ENCODE results near the gene KPNA2.
"Not testable (repeated sequence)": the region's sequence is repeated elsewhere in the genome, so short reads cannot be mapped to it uniquely, and the experiment has no call there.

The KPNA2 gene

GRCh38 chr17:68053231-68054013 is 17.9 kb downstream of the KPNA2 start:
- no peak overlapping the region for H3K4me3 ChIP-seq (ENCODE audit: low read depth, low read length)
- peak; percentile 74 for DNase-seq (ENCODE audit: low read depth)

GRCh38 chr17:68054296-68054900 is 18.9 kb downstream of the KPNA2 start:
- H3K4me3 ChIP-seq (ENCODE audit: low read depth, low read length) = no peak overlapping the region
- peak; percentile 28 for DNase-seq (ENCODE audit: low read depth)

GRCh38 chr17:68057531-68057952 is 22.0 kb downstream of the KPNA2 start:
- no peak overlapping the region for H3K4me3 ChIP-seq (ENCODE audit: low read depth, low read length)
- DNase-seq (ENCODE audit: low read depth) = no peak

- no peak overlapping the region for H3K4me3 ChIP-seq (ENCODE audit: low read depth, low read length)
- no peak for DNase-seq (ENCODE audit: low read depth)
Measured at GRCh38 chr17:68060336-68060735, 24.8 kb downstream of the KPNA2 start.

GRCh38 chr17:68061512-68062313 is 26.2 kb downstream of the KPNA2 start:
- no peak overlapping the region for H3K4me3 ChIP-seq (ENCODE audit: low read depth, low read length)
- DNase-seq (ENCODE audit: low read depth) = no peak

GRCh38 chr17:68065366-68065765 is 29.8 kb downstream of the KPNA2 start:
- not testable (repeated sequence) for DNase-seq (ENCODE audit: low read depth); H3K4me3 ChIP-seq (ENCODE audit: low read depth, low read length)

- DNase-seq (ENCODE audit: low read depth); H3K4me3 ChIP-seq (ENCODE audit: low read depth, low read length): not testable (repeated sequence)
Measured at GRCh38 chr17:68068512-68068911, 33.0 kb downstream of the KPNA2 start.

- DNase-seq (ENCODE audit: low read depth) = not testable (repeated sequence)
Measured at GRCh38 chr17:68070582-68071444, 35.3 kb downstream of the KPNA2 start.

GRCh38 chr17:68074279-68074678 is 38.7 kb downstream of the KPNA2 start:
- DNase-seq (ENCODE audit: low read depth) = no peak
- H3K4me3 ChIP-seq (ENCODE audit: low read depth, low read length) = no peak overlapping the region

More at GRCh38 chr17:68070582-68071444, 35.3 kb downstream of the KPNA2 start:
- not testable (repeated sequence) for H3K4me3 ChIP-seq (ENCODE audit: low read depth, low read length)

- not testable (repeated sequence) for DNase-seq (ENCODE audit: low read depth); H3K4me3 ChIP-seq (ENCODE audit: low read depth, low read length)
Measured at GRCh38 chr17:68075953-68076607, 40.5 kb downstream of the KPNA2 start.

- DNase-seq (ENCODE audit: low read depth) = not testable (repeated sequence)
Measured at GRCh38 chr17:68077498-68077897, 42.0 kb downstream of the KPNA2 start.

GRCh38 chr17:68080411-68081150 is 45.0 kb downstream of the KPNA2 start:
- no peak for DNase-seq (ENCODE audit: low read depth)
- no peak overlapping the region for H3K4me3 ChIP-seq (ENCODE audit: low read depth, low read length)

More at GRCh38 chr17:68077498-68077897, 42.0 kb downstream of the KPNA2 start:
- not testable (repeated sequence) for H3K4me3 ChIP-seq (ENCODE audit: low read depth, low read length)

GRCh38 chr17:68081305-68082265 is 46.0 kb downstream of the KPNA2 start:
- H3K4me3 ChIP-seq (ENCODE audit: low read depth, low read length); DNase-seq (ENCODE audit: low read depth): not testable (repeated sequence)

GRCh38 chr17:68085771-68086381 is 50.3 kb downstream of the KPNA2 start:
- no peak overlapping the region for H3K4me3 ChIP-seq (ENCODE audit: low read depth, low read length)
- DNase-seq (ENCODE audit: low read depth) = no peak

GRCh38 chr17:68086666-68087065 is 51.1 kb downstream of the KPNA2 start:
- not testable (repeated sequence) for DNase-seq (ENCODE audit: low read depth); H3K4me3 ChIP-seq (ENCODE audit: low read depth, low read length)

- not testable (repeated sequence) for DNase-seq (ENCODE audit: low read depth); H3K4me3 ChIP-seq (ENCODE audit: low read depth, low read length)
Measured at GRCh38 chr17:68087131-68087623, 51.6 kb downstream of the KPNA2 start.

All from skeletal muscle cell (primary cell).